NCI-H146 (cell line): Measurements from ENCODE around the gene CLCN6.

Source experiments
- DNase-seq: peaks from one replicate; lab custom pipeline; 2025; lab: John Stamatoyannopoulos, UW

CLCN6 gene

DNA sequence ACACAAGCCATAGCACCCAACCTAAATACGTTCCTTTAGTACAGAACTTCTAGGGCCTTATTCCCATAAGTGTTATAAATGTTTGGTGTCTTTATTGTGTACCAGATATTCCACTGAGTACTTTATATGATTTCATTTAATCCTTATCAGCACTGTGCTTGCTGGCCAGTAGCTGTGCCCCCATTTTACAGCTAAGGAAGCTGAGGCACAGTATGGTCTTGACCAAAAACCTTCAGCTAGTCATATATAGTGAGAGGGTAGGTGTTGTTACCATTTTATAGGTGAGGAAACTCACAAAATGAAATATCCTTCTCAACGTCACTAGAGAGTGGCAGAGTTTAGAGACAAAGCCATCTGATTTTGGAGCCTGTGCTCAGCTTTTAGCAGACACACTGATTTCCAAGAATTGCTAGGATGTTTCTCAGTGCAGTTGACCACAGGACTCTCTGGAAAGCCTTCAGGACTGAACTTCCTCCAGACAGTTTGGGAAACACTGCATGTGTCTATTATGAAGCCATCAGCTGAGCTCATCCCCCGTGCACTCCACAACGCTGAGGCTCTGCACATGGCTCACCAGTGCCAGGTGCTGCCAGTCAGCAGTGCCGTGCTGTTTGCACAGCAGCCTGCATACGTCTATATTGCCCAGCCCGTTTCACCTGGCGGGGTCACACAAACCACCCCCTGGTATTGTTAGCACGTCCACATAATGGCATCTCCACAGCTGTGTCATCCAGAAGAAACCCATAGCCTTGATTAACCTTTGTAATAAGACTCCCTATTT, 26.1 kb downstream of the CLCN6 start:
- peak; percentile 88 for DNase-seq

DNA sequence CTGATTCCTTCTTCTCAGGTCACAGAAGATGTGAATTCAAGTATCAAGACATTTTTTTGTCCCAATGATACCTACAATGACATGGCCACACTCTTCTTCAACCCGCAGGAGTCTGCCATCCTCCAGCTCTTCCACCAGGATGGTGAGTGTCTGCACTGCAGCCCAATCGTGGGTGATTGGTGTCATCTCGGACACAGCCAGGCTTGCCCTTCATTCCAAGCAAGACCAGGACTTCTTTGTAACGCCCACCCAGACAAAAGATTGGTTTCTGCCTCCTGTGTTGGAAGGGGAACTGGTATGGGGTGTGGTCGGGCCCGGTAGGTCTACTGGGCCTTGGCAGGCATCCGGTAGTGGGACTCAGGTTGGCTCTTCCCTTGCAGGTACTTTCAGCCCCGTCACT, 27.5 kb downstream of the CLCN6 start:
- no peak for DNase-seq

DNA sequence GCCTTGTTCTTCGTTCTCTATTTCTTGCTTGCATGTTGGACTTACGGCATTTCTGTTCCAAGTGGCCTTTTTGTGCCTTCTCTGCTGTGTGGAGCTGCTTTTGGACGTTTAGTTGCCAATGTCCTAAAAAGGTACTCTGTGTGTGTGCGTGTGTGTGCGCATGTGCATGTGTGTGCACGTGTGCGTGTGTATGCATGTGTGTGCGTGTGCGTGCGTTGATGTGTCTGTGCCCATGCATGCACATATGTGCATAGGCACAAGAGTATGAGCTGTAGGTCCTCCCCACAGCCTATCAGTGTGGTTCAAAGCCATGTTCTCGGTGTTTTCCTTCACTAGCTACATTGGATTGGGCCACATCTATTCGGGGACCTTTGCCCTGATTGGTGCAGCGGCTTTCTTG, 27.9 kb downstream of the CLCN6 start:
- no peak for DNase-seq

DNA sequence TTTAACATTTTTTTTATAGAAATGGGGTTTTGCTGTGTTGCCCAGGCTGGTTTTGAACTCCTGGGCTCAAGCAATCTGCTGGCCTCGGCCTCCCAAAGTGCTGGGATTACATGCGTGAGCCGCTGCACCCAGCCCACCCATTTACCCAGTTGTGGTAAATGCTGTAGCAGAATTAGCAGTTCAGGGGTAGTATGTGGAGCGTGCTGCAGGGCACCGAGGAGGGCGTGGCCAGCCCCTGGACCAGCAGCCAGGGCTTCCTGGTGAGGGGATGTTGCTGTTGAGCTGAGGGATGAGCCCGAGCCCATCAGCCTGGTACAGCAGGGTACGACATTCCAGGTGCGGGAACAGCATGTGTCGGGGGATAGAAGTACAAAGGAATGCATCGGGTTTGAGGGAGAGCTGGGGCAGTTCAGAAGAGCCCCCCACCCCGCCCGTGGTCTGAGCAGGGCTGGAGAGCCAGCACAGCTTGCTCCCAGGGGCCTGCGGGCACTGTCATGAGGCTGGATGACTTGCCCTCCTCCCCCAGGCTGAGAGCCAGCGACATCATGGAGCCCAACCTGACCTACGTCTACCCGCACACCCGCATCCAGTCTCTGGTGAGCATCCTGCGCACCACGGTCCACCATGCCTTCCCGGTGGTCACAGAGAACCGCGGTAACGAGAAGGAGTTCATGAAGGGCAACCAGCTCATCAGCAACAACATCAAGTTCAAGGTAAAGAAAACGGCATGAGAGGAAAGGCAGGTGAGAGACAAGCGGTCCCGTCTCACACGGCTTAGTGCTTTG, 29.6 kb downstream of the CLCN6 start:
- no peak for DNase-seq

DNA sequence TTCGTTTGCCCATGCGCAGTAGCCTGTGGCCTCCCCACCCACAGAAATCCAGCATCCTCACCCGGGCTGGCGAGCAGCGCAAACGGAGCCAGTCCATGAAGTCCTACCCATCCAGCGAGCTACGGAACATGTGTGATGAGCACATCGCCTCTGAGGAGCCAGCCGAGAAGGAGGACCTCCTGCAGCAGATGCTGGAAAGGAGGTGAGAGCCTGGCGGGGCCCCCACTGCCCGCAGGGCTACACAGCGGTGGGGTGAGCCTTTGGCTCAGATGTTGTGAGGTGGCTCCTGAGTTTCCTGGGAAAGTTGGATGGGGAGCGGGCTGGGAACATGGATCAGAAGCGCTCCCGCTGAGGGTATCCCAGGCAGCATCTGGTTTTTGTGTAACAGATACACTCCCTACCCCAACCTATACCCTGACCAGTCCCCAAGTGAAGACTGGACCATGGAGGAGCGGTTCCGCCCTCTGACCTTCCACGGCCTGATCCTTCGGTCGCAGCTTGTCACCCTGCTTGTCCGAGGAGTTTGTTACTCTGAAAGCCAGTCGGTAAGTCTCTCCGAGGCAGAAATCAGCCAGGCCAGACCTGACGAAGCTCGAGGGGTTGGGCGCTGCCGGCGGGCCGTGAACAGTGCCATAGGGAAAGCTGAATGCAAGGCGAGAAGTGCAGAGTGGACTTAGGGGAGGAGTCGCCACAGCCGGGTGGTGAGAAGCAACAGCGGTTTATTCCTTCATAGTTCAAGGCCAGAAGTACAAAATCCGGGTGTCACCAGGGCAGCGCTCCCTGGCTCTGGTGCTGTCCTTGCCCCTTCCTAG, 31.2 kb downstream of the CLCN6 start:
- DNase-seq: no peak

DNA sequence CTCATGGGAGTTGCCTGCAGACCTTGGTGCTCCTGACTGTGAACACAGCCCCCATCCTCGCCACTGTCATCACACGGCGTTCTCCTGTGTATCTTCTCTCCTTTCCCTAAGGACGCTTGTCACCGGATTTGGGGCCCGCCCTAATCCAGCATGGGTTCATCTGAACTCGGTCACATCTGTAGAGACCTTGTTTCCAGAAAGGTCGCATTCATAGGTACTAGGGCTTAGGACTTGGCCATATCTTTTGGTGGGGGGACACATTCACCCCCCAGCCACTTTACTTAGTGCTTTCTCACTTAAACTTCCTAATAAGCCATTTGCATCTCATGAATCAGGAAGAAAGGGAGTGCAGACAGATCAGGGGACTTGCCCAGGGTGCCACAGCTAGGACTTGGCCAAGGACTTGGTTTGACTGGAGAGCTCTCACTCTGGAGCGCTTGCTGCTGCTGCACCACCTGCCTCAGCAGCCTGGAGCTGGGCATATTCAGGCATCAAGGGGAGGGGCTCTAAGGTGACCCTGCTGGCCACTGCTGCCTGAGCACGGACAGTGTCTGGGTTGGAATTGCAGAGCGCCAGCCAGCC, 31.9 kb downstream of the CLCN6 start:
- no peak for DNase-seq

DNA sequence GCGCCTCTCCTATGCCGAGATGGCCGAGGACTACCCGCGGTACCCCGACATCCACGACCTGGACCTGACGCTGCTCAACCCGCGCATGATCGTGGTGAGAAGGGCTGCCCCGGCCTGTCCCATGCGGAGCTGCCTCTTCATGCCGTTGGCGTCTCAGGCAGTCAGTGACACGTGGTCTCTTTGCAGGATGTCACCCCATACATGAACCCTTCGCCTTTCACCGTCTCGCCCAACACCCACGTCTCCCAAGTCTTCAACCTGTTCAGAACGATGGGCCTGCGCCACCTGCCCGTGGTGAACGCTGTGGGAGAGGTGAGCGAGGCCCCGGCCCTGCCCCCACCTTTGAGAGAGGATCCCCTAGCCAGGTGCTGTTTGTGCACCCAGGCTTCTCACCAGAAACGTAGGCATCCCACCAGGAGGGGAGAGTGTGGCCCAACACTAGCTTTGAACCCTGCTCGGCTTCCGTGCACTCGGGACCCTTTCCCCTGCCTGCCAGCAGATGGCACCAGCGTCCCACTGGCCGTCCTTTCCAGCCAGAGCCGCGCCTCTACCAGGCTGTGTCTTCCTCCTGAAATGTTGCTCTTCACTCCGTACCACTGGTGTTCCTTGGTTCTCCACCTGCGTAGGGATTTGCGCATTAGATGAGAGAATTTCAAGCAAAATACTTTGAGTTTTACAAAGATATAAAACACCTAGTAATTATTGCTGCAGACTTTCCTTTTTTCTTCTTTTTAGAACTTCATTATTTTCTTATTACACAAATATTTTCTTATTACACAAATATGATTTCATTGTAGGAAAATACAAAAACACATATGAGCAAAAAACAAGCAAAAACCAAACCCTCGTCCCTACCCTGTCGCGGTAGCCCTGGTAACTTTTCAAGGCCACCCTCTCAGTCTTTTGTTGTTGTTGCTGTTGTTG, 32.6 kb downstream of the CLCN6 start:
- peak; percentile 47 for DNase-seq

DNA sequence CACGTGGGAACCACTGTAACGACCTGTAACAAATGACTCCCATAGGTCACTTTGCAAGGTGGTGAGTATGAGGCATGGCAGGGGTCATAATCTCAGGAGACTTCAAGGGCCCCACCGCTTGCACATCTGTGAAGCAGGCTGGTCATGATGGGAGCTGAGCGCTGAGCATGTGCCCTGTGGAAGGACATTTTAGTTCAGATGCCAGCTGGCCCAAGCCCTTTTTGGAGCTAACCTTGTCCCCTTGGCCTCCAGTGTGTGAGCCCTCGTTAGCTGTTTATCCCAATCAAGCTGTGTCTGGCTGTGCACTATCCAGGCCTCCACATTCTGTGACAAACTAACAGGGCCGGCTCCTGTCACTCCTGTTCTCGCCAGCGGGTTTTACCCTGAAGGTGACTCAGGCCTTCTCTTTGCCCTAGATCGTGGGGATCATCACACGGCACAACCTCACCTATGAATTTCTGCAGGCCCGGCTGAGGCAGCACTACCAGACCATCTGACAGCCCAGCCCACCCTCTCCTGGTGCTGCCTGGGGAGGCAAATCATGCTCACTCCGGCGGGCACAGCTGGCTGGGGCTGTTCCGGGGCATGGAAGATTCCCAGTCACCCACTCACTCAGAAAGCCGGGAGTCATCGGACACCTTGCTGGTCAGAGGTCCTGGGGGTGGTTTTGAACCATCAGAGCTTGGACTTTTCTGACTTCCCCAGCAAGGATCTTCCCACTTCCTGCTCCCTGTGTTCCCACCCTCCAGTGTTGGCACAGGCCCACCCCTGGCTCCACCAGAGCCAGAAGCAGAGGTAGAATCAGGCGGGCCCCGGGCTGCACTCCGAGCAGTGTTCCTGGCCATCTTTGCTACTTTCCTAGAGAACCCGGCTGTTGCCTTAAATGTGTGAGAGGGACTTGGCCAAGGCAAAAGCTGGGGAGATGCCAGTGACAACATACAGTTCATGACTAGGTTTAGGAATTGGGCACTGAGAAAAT, 34.0 kb downstream of the CLCN6 start:
- no peak for DNase-seq

DNA sequence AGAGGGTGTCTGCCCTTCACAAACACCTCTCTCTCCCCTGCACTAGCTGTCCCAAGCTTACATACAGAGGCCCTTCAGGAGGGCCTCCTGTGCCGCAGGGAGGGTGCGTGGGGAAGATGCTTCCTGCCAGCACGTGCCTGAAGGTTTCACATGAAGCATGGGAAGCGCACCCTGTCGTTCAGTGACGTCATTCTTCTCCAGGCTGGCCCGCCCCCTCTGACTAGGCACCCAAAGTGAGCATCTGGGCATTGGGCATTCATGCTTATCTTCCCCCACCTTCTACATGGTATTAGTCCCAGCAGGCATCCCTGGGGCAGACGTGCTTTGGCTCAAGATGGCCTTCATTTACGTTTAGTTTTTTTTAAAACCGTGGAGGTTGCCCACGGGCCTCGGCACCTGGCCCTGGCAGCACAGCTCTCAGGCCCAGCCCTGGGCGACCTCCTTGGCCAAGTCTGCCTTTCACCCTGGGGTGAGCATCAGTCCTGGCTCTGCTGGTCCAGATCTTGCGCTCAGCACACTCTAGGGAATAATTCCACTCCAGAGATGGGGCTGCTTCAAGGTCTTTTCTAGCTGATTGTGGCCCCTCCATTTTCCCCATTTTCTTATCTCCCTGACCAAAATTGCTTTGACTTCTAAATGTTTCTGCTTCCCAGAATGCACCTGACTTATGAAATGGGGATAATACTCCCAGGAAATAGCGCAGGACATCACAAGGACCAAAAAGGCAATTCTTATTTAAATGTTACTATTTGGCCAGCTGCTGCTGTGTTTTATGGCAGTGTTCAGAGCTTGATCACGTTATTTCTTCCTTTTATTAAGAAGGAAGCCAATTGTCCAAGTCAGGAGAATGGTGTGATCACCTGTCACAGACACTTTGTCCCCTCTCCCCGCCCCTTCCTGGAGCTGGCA, 35.5 kb downstream of the CLCN6 start:
- DNase-seq: peak; percentile 67

DNA sequence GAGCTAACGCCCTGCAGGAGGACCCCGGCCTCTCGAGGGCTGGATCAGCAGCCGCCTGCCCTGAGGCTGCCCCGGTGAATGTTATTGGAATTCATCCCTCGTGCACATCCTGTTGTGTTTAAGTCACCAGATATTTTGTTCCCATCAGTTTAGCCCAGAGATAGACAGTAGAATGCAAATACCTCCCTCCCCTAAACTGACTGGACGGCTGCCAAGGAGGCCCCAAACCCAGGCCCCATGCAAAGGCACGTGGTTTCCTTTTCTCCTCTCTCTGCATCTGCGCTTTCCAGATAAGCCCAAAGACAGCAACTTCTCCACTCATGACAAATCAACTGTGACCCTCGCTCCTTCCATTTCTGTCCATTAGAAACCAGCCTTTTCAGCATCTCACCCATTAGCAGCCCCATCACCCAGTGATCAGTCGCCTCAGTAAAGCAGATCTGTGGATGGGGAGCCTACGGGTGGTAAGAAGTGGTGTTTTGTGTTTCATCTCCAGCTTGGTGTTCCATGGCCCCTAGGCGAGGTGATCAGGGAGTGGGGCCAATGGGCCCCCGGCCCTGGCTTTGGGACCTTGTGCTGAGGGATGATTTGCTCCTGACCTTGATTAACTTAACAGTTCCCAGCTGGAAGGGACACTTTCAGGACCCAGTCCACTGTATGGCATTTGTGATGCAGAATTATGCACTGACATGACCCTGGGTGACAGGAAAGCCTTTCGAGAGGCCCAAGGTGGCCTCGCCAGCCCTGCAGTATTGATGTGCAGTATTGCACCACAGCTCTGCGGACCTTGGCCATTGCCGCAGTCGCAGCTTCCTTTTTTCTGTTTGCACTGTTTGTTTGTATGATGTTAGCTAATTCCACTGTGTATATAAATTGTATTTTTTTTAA, 36.4 kb downstream of the CLCN6 start:
- no peak for DNase-seq

DNA sequence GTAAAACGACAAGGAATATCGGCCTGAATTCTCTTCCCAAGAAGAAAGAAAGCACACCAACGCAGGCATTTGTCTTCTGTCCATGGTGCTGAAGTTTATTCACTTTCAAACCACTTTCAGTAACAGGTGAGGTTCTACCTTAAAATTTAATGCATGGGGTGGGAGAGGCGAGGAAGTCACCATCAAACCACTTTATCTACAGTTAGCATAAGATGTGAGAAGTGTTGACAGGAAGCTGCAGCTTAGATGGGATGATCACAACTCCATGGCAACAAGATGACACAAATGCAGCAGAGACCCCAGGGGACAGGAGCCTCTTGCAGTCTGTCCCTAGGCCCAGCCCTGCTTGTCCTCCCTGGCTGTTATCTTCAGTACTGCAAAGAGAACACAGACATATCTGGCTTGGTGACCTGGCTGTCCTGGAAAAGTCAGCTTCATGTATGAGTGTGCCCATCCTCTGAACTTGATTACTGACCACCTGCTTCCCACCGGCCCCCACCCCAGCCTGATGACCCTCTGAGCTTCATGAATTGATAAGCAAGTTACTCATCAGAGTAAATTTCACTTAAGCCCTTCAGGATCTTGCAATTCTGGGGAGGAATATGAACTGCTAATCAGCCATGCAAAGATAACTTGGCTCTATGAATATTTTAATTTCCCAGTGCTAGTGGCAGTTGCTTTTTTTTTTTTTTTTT, 39.8 kb downstream of the CLCN6 start:
- DNase-seq: no peak

DNA sequence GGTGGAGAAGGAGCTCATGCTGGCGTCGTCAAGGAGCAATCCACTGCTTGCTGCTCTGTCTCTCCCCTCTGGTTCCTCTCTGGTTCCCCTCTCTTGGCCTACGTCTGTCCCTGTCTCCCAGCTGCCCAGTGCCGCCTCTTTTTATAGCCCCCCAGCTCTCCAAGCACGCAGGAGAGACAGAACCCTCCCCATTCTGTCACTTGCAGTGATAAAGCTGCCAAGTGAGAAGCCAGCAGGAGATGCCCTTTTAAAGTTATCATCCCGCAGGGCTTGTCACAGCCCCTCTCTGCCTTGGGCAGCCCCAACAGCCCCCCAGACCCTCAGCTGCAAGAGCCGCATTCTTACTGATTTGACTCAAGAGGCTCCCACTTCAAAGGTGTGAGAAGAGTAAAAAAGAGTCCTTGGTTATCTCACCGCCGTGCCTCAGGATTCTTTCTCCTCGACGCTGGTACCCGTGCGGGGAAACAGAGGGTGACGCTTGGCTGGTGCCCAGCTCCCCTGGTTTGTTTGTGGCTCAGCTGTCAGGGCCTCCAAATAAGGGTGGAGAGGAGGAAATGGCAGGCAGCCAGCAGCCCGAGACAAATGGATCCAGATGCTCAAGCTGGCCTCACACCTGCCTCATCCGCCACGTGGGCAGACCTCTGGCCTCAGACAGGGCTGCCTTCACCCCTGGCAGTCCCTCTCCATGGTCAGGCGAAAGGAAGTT, 41.8 kb downstream of the CLCN6 start, which contains the start of gene NPPA:
TSS of gene NPPA (minus strand) at position 117 of the 706 bp plus-strand sequence. CDS start at position 18, 99 bp downstream.
- peak; percentile 34 for DNase-seq

DNA sequence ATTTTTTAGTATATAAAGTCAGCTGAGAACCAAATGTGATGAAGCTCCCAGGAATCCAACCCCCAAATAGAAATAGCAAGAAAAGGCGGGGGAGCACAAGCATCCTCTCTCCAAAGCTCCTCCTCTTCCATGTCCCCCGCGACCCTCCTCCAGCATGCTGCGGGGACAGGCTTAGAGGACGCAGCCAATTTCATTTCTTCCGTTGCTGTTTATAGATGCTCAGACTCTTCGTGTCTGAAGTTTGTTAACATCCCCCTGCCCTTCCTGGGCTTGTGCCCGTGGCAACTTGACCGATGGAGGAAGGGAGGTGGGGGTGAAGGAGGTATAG, 42.3 kb downstream of the CLCN6 start:
- no peak for DNase-seq

DNA sequence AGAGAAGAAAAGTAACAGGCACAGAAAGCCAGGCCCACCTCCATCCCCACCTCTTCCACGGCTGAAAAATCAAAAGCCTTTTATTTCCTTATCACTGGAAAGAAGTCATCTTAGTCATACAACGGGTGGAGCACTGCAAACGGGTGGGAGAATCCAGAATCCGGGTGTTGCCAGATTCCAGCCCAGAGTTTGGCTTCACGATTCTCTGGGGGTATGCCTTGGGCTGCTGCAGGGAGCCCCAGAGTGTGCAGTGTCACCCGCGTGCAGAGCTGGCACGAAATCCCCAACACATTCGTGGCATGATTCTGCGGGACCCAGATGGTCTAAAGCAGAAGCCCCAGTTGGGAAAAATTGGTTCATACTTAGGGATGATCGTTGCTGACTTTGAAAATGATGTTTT, 44.2 kb downstream of the CLCN6 start:
- DNase-seq: no peak

DNA sequence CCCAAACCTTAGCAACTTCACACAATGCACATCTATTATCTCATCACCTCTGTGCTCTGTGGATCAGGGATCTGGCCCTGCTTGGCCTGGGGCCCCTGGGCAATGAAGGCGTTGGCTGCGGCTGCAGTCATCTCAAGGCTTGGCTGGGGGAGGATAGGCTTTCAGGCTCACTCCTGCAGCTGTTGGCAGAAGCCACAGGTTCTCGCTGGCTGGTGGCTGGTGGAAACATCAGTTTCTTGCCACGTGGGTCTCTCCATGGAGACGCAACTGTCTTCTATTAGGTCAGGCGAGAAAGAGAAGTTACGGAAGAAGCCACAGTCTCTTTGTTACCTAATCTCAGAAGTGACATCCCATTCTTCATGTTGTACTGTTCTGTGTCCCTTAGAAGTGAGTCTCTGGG, 45.2 kb downstream of the CLCN6 start:
- DNase-seq: no peak

DNA sequence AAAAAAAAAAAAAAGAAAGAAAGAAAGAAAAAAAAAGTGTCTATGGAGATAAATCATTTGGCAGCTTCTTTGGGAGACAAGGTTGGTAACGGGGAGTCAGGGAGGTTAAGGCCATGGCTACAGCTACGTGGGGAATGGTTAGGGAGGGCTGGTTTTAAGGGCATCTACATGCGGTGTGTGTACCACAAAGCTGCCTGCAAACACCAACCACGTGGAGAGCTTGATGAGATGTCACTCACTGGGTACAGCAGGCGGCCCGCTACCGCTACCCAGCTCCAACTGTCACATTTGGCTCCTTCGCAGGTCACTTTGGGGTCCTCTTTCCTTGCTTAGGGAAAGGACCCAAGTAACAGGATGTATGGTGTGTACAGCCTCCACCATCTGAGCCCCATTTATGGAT, 48.5 kb downstream of the CLCN6 start:
- no peak for DNase-seq

DNA sequence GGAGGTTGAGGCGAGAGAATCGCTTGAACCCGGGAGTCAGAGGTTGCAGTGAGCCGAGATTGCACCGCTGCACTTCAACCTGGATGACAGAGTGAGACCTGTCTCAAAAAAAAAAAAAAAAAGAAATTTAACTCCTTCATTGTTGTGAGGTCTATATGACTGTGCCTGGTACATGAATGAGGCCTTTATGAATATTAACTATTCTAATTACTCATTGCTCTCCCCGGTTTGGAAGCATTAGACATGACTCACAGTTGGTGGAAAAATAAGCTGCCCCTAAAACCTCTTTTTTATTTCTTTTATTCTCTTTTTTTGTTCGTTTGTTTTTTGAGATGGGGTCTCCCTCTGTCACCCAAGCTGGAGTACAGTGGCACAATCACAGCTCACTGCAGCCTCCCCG, 49.4 kb downstream of the CLCN6 start:
- no peak for DNase-seq
